HCT116 (cell line): Measurements from ENCODE around the gene TDRD9. TPM values are rescaled to one million over a fixed set of nuclear protein-coding genes. Genes with fewer than 3 reads are reported as not detected.

Source experiments
- ATAC-seq: fragments of 200-7000 bp; cut with Tn5 transposase; 2 replicates; pipeline ENCODE4 v1.9.1; 2020; ENCODE audit warnings: mild to moderate bottlenecking, moderate library complexity
- BruUV-seq: library from RNA; stranded (reverse); fragments of 400-500 nt; replicated peaks from 2 replicates; lab custom pipeline; 2021; lab: Mats Ljungman, UMichigan
- CTCF ChIA-PET: fragments of 300-600 bp; sonication (Branson Sonifier 250); formaldehyde crosslinking; loops from one replicate; lab custom pipeline; 2021; ENCODE audit warnings: antibody characterized with exemption; lab: Charles Lee
- POLR2A ChIA-PET: fragments of 300-600, 350-600 bp; sonication (Branson Sonifier 250); formaldehyde crosslinking; loops from one replicate; lab custom pipeline; 2021; ENCODE audit warnings: antibody characterized with exemption; lab: Charles Lee
- RAD21 ChIA-PET, 2 experiments: fragments of 300-600 bp; sonication (Branson Sonifier 250); formaldehyde crosslinking; loops; one replicate each; lab custom pipeline; 2023; ENCODE audit warnings: low total read pairs in 2 of 2; ENCODE audit not compliant: uncharacterized antibody in 2 of 2, unreplicated experiment in 2 of 2, low non-redundant PET in 1 of 2; lab: Charles Lee
- DNase-seq: peaks from one replicate; pipeline ENCODE4 v3.0.0-alpha.2; 2010; ENCODE audit warnings: low read depth, low spot score
- H2AFZ ChIP-seq: fragments of 200-600 bp; shearing (Covaris generic), sonication (generic); 2 replicates; pipeline ENCODE4 v1.6.1; 2017; ENCODE audit warnings: low read depth, mixed run types, mixed read lengths, antibody characterized with exemption, low read length; ENCODE audit not compliant: poor library complexity, severe bottlenecking
- H3K27ac ChIP-seq: 2 replicates; pipeline ENCODE4 v1.5.1; 2012; ENCODE audit warnings: low read depth, low read length
- H3K27me3 ChIP-seq: fragments of 200-600 bp; sonication (generic); 2 replicates; pipeline ENCODE4 v1.6.1; 2016; ENCODE audit warnings: mixed run types, low read length, mixed read lengths; ENCODE audit not compliant: insufficient read depth
- H3K36me3 ChIP-seq, 2 experiments: fragments of 200-500 bp in 1 of 2; fragments of 200-600 bp in 1 of 2; sonication (Bioruptor generic) in 1 of 2; sonication (generic) in 1 of 2; 2 replicates each; pipeline versions ENCODE4 v1.5.1 to v1.6.1; 2014 to 2016; ENCODE audit warnings: low read length in 2 of 2, inconsistent platforms in 1 of 2, mixed read lengths in 1 of 2, mixed run types in 1 of 2; ENCODE audit not compliant: insufficient read depth in 2 of 2, control insufficient read depth in 1 of 2
- H3K4me1 ChIP-seq, 2 experiments: fragments of 200-600 bp in 1 of 2; sonication (generic) in 1 of 2; 2 replicates each; pipeline versions ENCODE4 v1.5.1 to v1.6.1; 2012 to 2017; ENCODE audit warnings: low read length in 2 of 2, inconsistent platforms in 1 of 2, mild to moderate bottlenecking in 1 of 2, mixed read lengths in 1 of 2, mixed run types in 1 of 2, moderate library complexity in 1 of 2; ENCODE audit not compliant: insufficient read depth in 2 of 2, control insufficient read depth in 1 of 2
- H3K4me2 ChIP-seq: fragments of 200-600 bp; sonication (generic); 2 replicates; pipeline ENCODE4 v1.6.1; 2017; ENCODE audit warnings: mixed run types, low read length, mixed read lengths
- H3K4me3 ChIP-seq, 2 experiments: fragments of 200-600 bp in 1 of 2; sonication (generic) in 1 of 2; replicated peaks in 1 of 2; 2 replicates each; pipeline ENCODE4 v1.5.1; 2011 to 2016; ENCODE audit warnings: low read length in 2 of 2, control low read depth in 1 of 2, low read depth in 1 of 2, mild to moderate bottlenecking in 1 of 2, mixed read lengths in 1 of 2, mixed run types in 1 of 2
- H3K79me2 ChIP-seq: fragments of 200-600 bp; sonication (generic); 2 replicates; pipeline ENCODE4 v1.6.1; 2017; ENCODE audit warnings: mild to moderate bottlenecking, mixed run types, low read length, moderate library complexity, mixed read lengths; ENCODE audit not compliant: insufficient read depth
- H3K9ac ChIP-seq: fragments of 200-600 bp; sonication (generic); 2 replicates; pipeline ENCODE4 v1.6.1; 2016; ENCODE audit warnings: low read length, mixed read lengths
- H3K9me2 ChIP-seq: fragments of 200-600 bp; sonication (generic), shearing (Covaris generic); 2 replicates; pipeline ENCODE4 v1.6.1; 2017; ENCODE audit warnings: mixed run types, mild to moderate bottlenecking, moderate library complexity; ENCODE audit not compliant: insufficient read depth
- H3K9me3 ChIP-seq, 2 experiments: fragments of 200-500 bp in 1 of 2; fragments of 200-600 bp in 1 of 2; sonication (Bioruptor generic) in 1 of 2; sonication (generic) in 1 of 2; 2 replicates each; pipeline ENCODE4 v1.6.1; 2014 to 2017; ENCODE audit warnings: low read length in 2 of 2, mixed read lengths in 2 of 2, inconsistent platforms in 1 of 2, low read depth in 1 of 2, mild to moderate bottlenecking in 1 of 2, mixed run types in 1 of 2, moderate library complexity in 1 of 2; ENCODE audit not compliant: control insufficient read depth in 1 of 2, insufficient read depth in 1 of 2
- H4K20me1 ChIP-seq: fragments of 200-600 bp; sonication (generic), shearing (Covaris generic); 2 replicates; pipeline ENCODE4 v1.6.1; 2017; ENCODE audit warnings: mixed run types, mild to moderate bottlenecking, moderate library complexity; ENCODE audit not compliant: insufficient read depth
- CBX3 ChIP-seq: IDR thresholded peaks from 2 replicates; pipeline ENCODE4 v1.6.1; 2012; ENCODE audit warnings: low read depth
- EZH2 ChIP-seq: fragments of 200-600 bp; sonication (generic); IDR thresholded peaks from 2 replicates; pipeline ENCODE4 v1.6.1; 2017; ENCODE audit warnings: antibody characterized with exemption, mixed run types
- FOSL1 ChIP-seq: IDR thresholded peaks from 2 replicates; pipeline ENCODE4 v1.6.1; 2012; ENCODE audit warnings: low read depth
- JUND ChIP-seq: IDR thresholded peaks from 2 replicates; pipeline ENCODE4 v1.6.1; 2012
- POLR2AphosphoS5 ChIP-seq: IDR thresholded peaks from 2 replicates; pipeline ENCODE4 v1.6.1; 2011; ENCODE audit warnings: mild to moderate bottlenecking, low read depth, low read length, moderate library complexity
- RAD21 ChIP-seq: IDR thresholded peaks from 2 replicates; pipeline ENCODE4 v1.6.1; 2012; ENCODE audit warnings: low read depth, mild to moderate bottlenecking
- SIN3A ChIP-seq: IDR thresholded peaks from 2 replicates; pipeline ENCODE4 v1.6.1; 2012; ENCODE audit warnings: low read depth
- SRF ChIP-seq: IDR thresholded peaks from 2 replicates; pipeline ENCODE4 v1.6.1; 2012; ENCODE audit warnings: low read depth
- TCF7L2 ChIP-seq: IDR thresholded peaks from 2 replicates; pipeline ENCODE4 v1.7.0; 2011; ENCODE audit warnings: borderline replicate concordance, inconsistent platforms; ENCODE audit not compliant: insufficient read depth, insufficient read length; ENCODE audit errors: extremely low read depth
- ZFX ChIP-seq: fragments of 450-650 bp; IDR thresholded peaks from 2 replicates; pipeline ENCODE4 v1.6.1; 2017
- intact Hi-C: fragments of 100-400 bp; cut with micrococcal nuclease; formaldehyde crosslinking; loops from 2 replicates; pipeline ENCODE4 v1.10.0; 2022
- total RNA-seq: library from RNA; stranded (reverse); gene quantifications from one replicate; pipeline ENCODE4 v1.2.1, GENCODE V29; 2021; ENCODE audit not compliant: unreplicated experiment
- TF ChIP-seq, protein P1 (sequence below), 3 experiments: fragments of 200-600 bp in 1 of 3; sonication (generic) in 1 of 3; IDR thresholded peaks in 2 of 3; conservative IDR thresholded peaks in 1 of 3; 2 replicates each; pipeline ENCODE4 v1.5.1; 2012 to 2017; ENCODE audit warnings: low read depth in 2 of 3, low read length in 2 of 3, antibody characterized with exemption in 1 of 3, borderline replicate concordance in 1 of 3, control low read depth in 1 of 3, mild to moderate bottlenecking in 1 of 3, mixed read lengths in 1 of 3, mixed run types in 1 of 3, moderate library complexity in 1 of 3; ENCODE audit not compliant: insufficient read depth in 1 of 3

TDRD9 gene
- total RNA-seq, 1 experiment from 2014 or later = not detected

DNA sequence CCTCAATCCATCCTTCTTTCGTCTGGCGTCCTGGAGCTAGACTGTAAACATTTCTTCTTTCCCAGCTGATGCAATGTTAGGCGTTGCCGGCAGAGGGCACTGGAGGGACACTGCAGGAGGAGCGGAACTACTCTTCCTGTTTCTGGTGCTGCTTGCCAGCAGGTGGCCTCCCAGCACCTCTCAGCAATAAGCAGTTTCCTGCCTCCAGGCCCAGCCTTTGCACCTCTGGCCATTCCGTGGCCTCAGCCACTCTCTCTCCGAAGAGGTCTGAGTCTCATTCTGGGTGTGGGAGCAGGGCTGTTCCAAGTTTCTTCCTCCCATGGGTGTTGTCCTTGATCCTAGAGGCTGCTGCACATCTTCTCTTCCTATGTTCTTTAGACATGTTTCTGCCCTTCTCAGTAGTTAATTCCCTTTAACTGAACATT, 149.8 kb downstream of the TDRD9 start:
- H3K4me3 ChIP-seq = no peak overlapping the region
- H4K20me1 ChIP-seq = no peaks in the 10 kb centered on the region
- intact Hi-C loops = loop anchor here (1.0 to 5.0 kb wide), 5 partner anchors 53 to 562 kb away; no protein-coding TSS in a partner anchor
- BruUV-seq = no TSS peak
- H3K9me2 ChIP-seq = no peaks in the 10 kb centered on the region
- ChIA-PET CTCF (interaction anchor here (0.7 to 3.3 kb wide), 20 partner anchors 10 to 562 kb away, joined by 3 to 30 read pairs (median 5); partner anchors contain the start of genes XRCC3 and ZFYVE21), RAD21 (interaction anchor here (0.6 to 1.2 kb wide), 7 partner anchors 16 to 486 kb away, joined by 3 to 7 read pairs (median 3); no protein-coding TSS in a partner anchor), POLR2A (interaction anchor here (0.8 to 1.3 kb wide), 3 partner anchors 19 to 953 kb away, joined by 3 read pairs; no protein-coding TSS in a partner anchor)
- peak; percentile 20; the same call in 1 of the 2 replicates for TF ChIP-seq POLR2AphosphoS5
- no peak for TF ChIP-seq SIN3A
- peak; percentile 86 for TF ChIP-seq CBX3
- TF ChIP-seq, protein P1, sequence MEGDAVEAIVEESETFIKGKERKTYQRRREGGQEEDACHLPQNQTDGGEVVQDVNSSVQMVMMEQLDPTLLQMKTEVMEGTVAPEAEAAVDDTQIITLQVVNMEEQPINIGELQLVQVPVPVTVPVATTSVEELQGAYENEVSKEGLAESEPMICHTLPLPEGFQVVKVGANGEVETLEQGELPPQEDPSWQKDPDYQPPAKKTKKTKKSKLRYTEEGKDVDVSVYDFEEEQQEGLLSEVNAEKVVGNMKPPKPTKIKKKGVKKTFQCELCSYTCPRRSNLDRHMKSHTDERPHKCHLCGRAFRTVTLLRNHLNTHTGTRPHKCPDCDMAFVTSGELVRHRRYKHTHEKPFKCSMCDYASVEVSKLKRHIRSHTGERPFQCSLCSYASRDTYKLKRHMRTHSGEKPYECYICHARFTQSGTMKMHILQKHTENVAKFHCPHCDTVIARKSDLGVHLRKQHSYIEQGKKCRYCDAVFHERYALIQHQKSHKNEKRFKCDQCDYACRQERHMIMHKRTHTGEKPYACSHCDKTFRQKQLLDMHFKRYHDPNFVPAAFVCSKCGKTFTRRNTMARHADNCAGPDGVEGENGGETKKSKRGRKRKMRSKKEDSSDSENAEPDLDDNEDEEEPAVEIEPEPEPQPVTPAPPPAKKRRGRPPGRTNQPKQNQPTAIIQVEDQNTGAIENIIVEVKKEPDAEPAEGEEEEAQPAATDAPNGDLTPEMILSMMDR (IDR thresholded peaks at IDR 0.05 in 2 of 3, conservative IDR thresholded peaks at IDR 0.05 in 1 of 3; ENCODE audit: borderline replicate concordance in 1 of 3, insufficient read depth in 1 of 3, low read depth in 2 of 3, low read length in 2 of 3) = peak; percentile 100
- TF ChIP-seq JUND = no peak
- TF ChIP-seq EZH2 = no peak
- TF ChIP-seq FOSL1 = no peak
- no peak for TF ChIP-seq TCF7L2
- 0 out of 2 replicates have a peak, but pooled peaks have one; percentile 4 for TF ChIP-seq SRF
- peak; percentile 100 for TF ChIP-seq RAD21
- no peak for TF ChIP-seq ZFX
- ATAC-seq (peak; percentile 98), DNase-seq (peak; percentile 88)
- no peak overlapping the region for H3K9ac ChIP-seq
- no peaks in the 10 kb centered on the region for H3K36me3 ChIP-seq
- no peaks in the 10 kb centered on the region for H3K27me3 ChIP-seq
- peak overlapping the region; percentile 84 for H2AFZ ChIP-seq
- H3K9me3 ChIP-seq = peaks cover 6 to 7% of the 10 kb centered on the region in 2 experiments; a peak in 2 of 4 replicates
- peak overlapping the region; percentile 25 for H3K4me2 ChIP-seq
- no peaks in the 10 kb centered on the region for H3K79me2 ChIP-seq
- peaks cover 2 to 5% of the 10 kb centered on the region in 2 experiments; a peak in 3 of 4 replicates for H3K4me1 ChIP-seq
- no peak overlapping the region for H3K27ac ChIP-seq
